RCC 7860 (cell line): ENCODE results near the gene MOV10L1.
A peak's percentile ranks its signal among the peaks of the same experiment; 100 is the strongest.

Experiments used
- DNase-seq: peaks from one replicate; pipeline ENCODE4 v3.0.0-alpha.2; 2015; ENCODE audit warnings: low spot score
- FAIRE-seq: peaks from 2 replicates; lab custom pipeline; 2012; peaks lifted over from hg19 to GRCh38; lab: Jason Lieb, UNC

Gene MOV10L1

GRCh38 chr22:50184902-50185374 lies 95.1 kb downstream of the MOV10L1 start:
- DNase-seq = no peak
- no peak for FAIRE-seq

- no peak for FAIRE-seq
- peak; percentile 76 for DNase-seq
Observed at GRCh38 chr22:50185375-50186087, 95.7 kb downstream of the MOV10L1 start, which contains the start of gene TRABD. Gene TRABD, plus strand, starts transcription at chr22:50185913. Its CDS starts 7,148 bp downstream, at chr22:50193061.

GRCh38 chr22:50186181-50186714 lies 96.4 kb downstream of the MOV10L1 start:
- DNase-seq = no peak
- no peak for FAIRE-seq

GRCh38 chr22:50186761-50187523 lies 97.1 kb downstream of the MOV10L1 start:
- FAIRE-seq = no peak
- DNase-seq = no peak

GRCh38 chr22:50188356-50188755 lies 98.5 kb downstream of the MOV10L1 start:
- DNase-seq (no peak), FAIRE-seq (no peak)

- FAIRE-seq = no peak
Observed at GRCh38 chr22:50189184-50189848, 99.5 kb downstream of the MOV10L1 start.

GRCh38 chr22:50189849-50190181 lies 100.0 kb downstream of the MOV10L1 start:
- DNase-seq (no peak), FAIRE-seq (no peak)

More at GRCh38 chr22:50189184-50189848, 99.5 kb downstream of the MOV10L1 start:
- no peak for DNase-seq

GRCh38 chr22:50190182-50190940 lies 100.6 kb downstream of the MOV10L1 start:
- peak; percentile 75 for DNase-seq
- no peak for FAIRE-seq

GRCh38 chr22:50190941-50191741 lies 101.3 kb downstream of the MOV10L1 start:
- no peak for FAIRE-seq
- DNase-seq = peak; percentile 4

GRCh38 chr22:50192436-50193204 lies 102.8 kb downstream of the MOV10L1 start:
- FAIRE-seq (no peak), DNase-seq (no peak)

- DNase-seq = no peak
- no peak for FAIRE-seq
Observed at GRCh38 chr22:50193621-50194020, 103.8 kb downstream of the MOV10L1 start.

GRCh38 chr22:50194037-50194805 lies 104.4 kb downstream of the MOV10L1 start:
- FAIRE-seq (no peak), DNase-seq (no peak)

GRCh38 chr22:50196256-50196655 lies 106.5 kb downstream of the MOV10L1 start:
- no peak for FAIRE-seq
- no peak for DNase-seq

GRCh38 chr22:50197000-50197800 lies 107.4 kb downstream of the MOV10L1 start:
- FAIRE-seq = no peak
- DNase-seq = no peak

- FAIRE-seq (no peak), DNase-seq (no peak)
Observed at GRCh38 chr22:50197856-50198623, 108.2 kb downstream of the MOV10L1 start.

GRCh38 chr22:50198624-50199017 lies 108.8 kb downstream of the MOV10L1 start:
- DNase-seq (no peak), FAIRE-seq (no peak)

- FAIRE-seq = no peak
Observed at GRCh38 chr22:50199251-50199721, 109.5 kb downstream of the MOV10L1 start.

More at GRCh38 chr22:50199251-50199721, 109.5 kb downstream of the MOV10L1 start:
- DNase-seq = no peak
